Measurements from ENCODE around the gene SUGP1.

DNA sequence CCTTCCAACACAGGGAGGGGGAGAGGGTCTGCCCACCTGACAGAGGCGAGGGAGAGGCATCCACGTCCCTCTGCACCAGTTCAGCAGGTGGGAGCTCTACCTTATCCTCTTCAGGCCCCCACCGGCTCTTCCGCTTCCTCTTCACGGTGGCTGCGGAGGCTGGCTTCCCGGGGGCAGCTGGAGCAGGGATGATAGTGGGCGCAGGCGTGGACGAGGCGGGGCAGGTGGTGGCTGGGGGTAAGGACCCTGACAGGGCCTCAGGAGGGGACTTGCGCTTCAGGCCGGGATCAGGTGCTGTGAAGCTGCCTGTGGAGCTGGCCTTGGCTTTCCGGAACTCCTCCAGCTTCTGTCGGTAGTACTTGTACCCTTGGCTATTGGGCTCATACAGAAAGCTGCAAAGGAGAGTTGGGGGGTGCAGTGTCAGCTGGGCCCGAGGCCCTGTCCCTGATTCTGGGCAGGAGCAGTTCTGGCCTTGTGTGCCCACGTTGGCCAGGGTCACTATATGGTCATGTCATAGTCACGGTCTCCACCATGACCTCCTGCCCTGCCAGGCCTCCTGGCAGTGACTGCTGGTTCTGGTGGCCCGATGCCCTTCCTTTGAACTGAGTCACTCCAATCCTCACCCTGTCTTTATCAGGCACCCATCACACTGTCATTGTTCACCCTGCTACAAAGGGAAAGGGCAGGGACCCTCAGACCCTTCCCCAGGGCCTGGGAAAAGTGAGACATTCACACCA is 23.2 kb downstream of the SUGP1 start:
- TF ChIP-seq, protein P1, sequence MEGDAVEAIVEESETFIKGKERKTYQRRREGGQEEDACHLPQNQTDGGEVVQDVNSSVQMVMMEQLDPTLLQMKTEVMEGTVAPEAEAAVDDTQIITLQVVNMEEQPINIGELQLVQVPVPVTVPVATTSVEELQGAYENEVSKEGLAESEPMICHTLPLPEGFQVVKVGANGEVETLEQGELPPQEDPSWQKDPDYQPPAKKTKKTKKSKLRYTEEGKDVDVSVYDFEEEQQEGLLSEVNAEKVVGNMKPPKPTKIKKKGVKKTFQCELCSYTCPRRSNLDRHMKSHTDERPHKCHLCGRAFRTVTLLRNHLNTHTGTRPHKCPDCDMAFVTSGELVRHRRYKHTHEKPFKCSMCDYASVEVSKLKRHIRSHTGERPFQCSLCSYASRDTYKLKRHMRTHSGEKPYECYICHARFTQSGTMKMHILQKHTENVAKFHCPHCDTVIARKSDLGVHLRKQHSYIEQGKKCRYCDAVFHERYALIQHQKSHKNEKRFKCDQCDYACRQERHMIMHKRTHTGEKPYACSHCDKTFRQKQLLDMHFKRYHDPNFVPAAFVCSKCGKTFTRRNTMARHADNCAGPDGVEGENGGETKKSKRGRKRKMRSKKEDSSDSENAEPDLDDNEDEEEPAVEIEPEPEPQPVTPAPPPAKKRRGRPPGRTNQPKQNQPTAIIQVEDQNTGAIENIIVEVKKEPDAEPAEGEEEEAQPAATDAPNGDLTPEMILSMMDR (IDR thresholded peaks at IDR 0.05): no peak
- TF ChIP-seq POLR2A (IDR thresholded peaks at IDR 0.05) (no peak), POLR2AphosphoS5 (IDR thresholded peaks at IDR 0.05) (no peak)
